Measurements from ENCODE around the gene GAP43. TPM values are rescaled to one million over a fixed set of nuclear protein-coding genes. Genes with fewer than 3 reads are reported as not detected.

The GAP43 gene
- total RNA-seq, 1 experiment from 2014 or later = 31.6 TPM

DNA sequence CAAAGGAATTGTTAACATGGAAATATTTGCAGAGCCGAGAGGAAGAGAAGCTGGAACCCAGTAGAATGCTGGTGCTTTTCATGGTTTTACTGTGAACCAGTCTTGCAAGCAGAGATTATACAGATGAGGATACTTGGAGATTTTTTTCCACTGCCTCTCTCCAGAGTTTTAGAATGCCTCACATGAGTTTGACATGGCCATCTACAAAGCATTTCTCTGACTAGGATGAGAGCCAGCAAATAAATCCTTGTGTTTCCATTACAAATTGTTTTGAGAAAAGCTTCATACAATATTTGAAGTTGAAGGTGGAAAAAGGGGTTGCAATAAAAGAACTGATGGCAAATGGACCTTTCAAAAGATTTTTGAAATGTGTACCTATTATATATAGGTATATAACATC is 45.0 kb upstream of the GAP43 start:
- Histone ChIP-seq H3K4me3 (ENCODE audit: low read depth, low read length, poor library complexity, severe bottlenecking) (no peak overlapping the region), H3K27ac (ENCODE audit: low read depth, low read length, poor library complexity, severe bottlenecking) (no peak overlapping the region), H3K36me3 (ENCODE audit: insufficient read depth, low read length, poor library complexity, severe bottlenecking) (no peaks in the 10 kb centered on the region), H3K27me3 (replicated peaks; ENCODE audit: insufficient read depth, low read depth, low read length, poor library complexity) (no peaks in the 10 kb centered on the region), H3K9me3 (ENCODE audit: low read depth, low read length, poor library complexity, severe bottlenecking) (no peaks in the 10 kb centered on the region), H3K4me1 (ENCODE audit: insufficient read depth, low read length, poor library complexity, severe bottlenecking) (peaks cover 23% of the 10 kb centered on the region)
- intact Hi-C loops (cut with micrococcal nuclease; ENCODE audit: unreplicated experiment) = no loop called here
- ChIA-PET POLR2A (ENCODE audit: low non-redundant PET) (no interaction called here), CTCF (no interaction called here)
- BruUV-seq (replicated peaks) = no TSS peak
- TF ChIP-seq EZH2 (IDR thresholded peaks at IDR 0.05; ENCODE audit: borderline replicate concordance, low read depth, low read length, poor library complexity, severe bottlenecking) (no peak), CTCF (conservative IDR thresholded peaks at IDR 0.05; ENCODE audit: low read depth, low read length) (no peak)
- no peak for DNase-seq (ENCODE audit: low spot score)

- POLR2A ChIA-PET (ENCODE audit: low non-redundant PET) = no interaction called here
- peak; percentile 92 for DNase-seq (ENCODE audit: low spot score)
- CTCF ChIA-PET = interaction anchor here (0.6 kb wide), 1 partner anchor 80 kb away, joined by 4 read pairs; no protein-coding TSS in a partner anchor
Observed at GRCh38 chr3:115580566-115580965, 42.7 kb upstream of the GAP43 start.

DNA sequence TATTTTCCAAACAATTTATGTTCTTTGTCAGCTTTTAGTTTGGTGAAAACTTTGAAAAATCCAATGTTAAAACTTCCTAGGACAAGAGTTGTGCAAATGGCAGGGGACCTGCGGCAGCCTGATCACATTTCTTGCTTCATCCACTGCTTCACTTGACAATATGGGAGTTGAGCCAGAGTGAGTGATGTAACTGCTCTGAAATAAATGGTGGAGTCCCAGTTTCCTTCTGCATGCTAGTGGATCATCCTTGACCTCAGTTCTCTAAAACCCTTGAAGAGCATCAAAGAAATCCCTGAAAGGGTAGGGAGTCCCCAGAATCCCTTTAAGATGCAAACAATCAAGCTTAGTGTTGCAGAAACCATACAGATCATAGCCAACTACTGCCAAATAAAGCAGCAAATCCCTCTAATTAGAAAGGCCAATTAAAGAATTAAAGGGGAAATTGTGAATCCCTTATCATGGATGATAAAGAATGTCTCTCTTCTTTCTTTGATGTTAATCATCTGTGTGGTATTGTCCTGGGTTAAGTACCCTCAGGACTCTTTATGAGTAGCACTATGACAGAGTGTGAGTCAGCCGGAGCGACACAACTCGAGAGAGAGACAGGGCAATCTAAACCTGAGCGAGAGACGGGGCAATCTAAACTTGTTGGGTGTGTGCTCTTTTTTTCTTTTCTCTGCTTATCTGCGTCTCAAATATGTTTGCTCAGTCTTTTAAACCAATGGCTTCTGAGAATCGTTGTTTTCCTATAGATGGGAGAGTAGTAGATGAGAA is 41.8 kb upstream of the GAP43 start:
- Histone ChIP-seq H3K27ac (ENCODE audit: low read depth, low read length, poor library complexity, severe bottlenecking) (peak overlapping the region; percentile 59), H3K36me3 (ENCODE audit: insufficient read depth, low read length, poor library complexity, severe bottlenecking) (no peaks in the 10 kb centered on the region), H3K4me1 (ENCODE audit: insufficient read depth, low read length, poor library complexity, severe bottlenecking) (peaks cover 23% of the 10 kb centered on the region), H3K27me3 (replicated peaks; ENCODE audit: insufficient read depth, low read depth, low read length, poor library complexity) (no peaks in the 10 kb centered on the region), H3K9me3 (ENCODE audit: low read depth, low read length, poor library complexity, severe bottlenecking) (no peaks in the 10 kb centered on the region), H3K4me3 (ENCODE audit: low read depth, low read length, poor library complexity, severe bottlenecking) (no peak overlapping the region)
- TF ChIP-seq CTCF (conservative IDR thresholded peaks at IDR 0.05; ENCODE audit: low read depth, low read length) (no peak), EZH2 (IDR thresholded peaks at IDR 0.05; ENCODE audit: borderline replicate concordance, low read depth, low read length, poor library complexity, severe bottlenecking) (no peak)
- ChIA-PET POLR2A (ENCODE audit: low non-redundant PET) (no interaction called here), CTCF (no interaction called here)
- no TSS peak for BruUV-seq (replicated peaks)
- intact Hi-C loops (cut with micrococcal nuclease; ENCODE audit: unreplicated experiment) = loop anchor here (2.0 kb wide), 1 partner anchor 111 kb away; no protein-coding TSS in a partner anchor
- peak; percentile 91 for DNase-seq (ENCODE audit: low spot score)

More at GRCh38 chr3:115580566-115580965, 42.7 kb upstream of the GAP43 start:
- H3K27ac ChIP-seq (ENCODE audit: low read depth, low read length, poor library complexity, severe bottlenecking) = peak overlapping the region; percentile 59
- TF ChIP-seq CTCF (conservative IDR thresholded peaks at IDR 0.05; ENCODE audit: low read depth, low read length) (no peak), EZH2 (IDR thresholded peaks at IDR 0.05; ENCODE audit: borderline replicate concordance, low read depth, low read length, poor library complexity, severe bottlenecking) (no peak)
- H3K4me3 ChIP-seq (ENCODE audit: low read depth, low read length, poor library complexity, severe bottlenecking) = no peak overlapping the region
- no TSS peak for BruUV-seq (replicated peaks)
- peaks cover 23% of the 10 kb centered on the region for H3K4me1 ChIP-seq (ENCODE audit: insufficient read depth, low read length, poor library complexity, severe bottlenecking)
- intact Hi-C loops (cut with micrococcal nuclease; ENCODE audit: unreplicated experiment) = loop anchor here (2.0 kb wide), 1 partner anchor 112 kb away; no protein-coding TSS in a partner anchor
- H3K36me3 ChIP-seq (ENCODE audit: insufficient read depth, low read length, poor library complexity, severe bottlenecking) = no peaks in the 10 kb centered on the region
- H3K27me3 ChIP-seq (replicated peaks; ENCODE audit: insufficient read depth, low read depth, low read length, poor library complexity) = no peaks in the 10 kb centered on the region
- H3K9me3 ChIP-seq (ENCODE audit: low read depth, low read length, poor library complexity, severe bottlenecking) = no peaks in the 10 kb centered on the region

Data from A673 (cell line).